GM12891 (cell line): ENCODE results near the gene SPEN.

Source experiments
- DNase-seq: peaks from one replicate; pipeline ENCODE4 v3.0.0; 2011; ENCODE audit warnings: low spot score; ENCODE audit not compliant: insufficient read length
- FAIRE-seq: peaks from 2 replicates; lab custom pipeline; 2011; peaks lifted over from hg19 to GRCh38; lab: Jason Lieb, UNC
- PAX5 ChIP-seq: IDR thresholded peaks from 2 replicates; pipeline ENCODE4 v1.6.1; 2011; ENCODE audit warnings: low read length, moderate library complexity, mild to moderate bottlenecking; ENCODE audit not compliant: insufficient read depth, severe bottlenecking
- POLR2A ChIP-seq: IDR thresholded peaks from 2 replicates; pipeline ENCODE4 v1.6.1; 2011; ENCODE audit warnings: low read depth, low read length, control low read depth
- POLR2AphosphoS5 ChIP-seq: IDR thresholded peaks from 2 replicates; pipeline ENCODE4 v1.6.1; 2011; ENCODE audit warnings: low read depth, low read length, control low read depth
- POU2F2 ChIP-seq: IDR thresholded peaks from 2 replicates; pipeline ENCODE4 v1.6.1; 2011; ENCODE audit warnings: low read depth, mild to moderate bottlenecking, control low read depth, low read length, moderate library complexity
- SPI1 ChIP-seq: IDR thresholded peaks from 2 replicates; pipeline ENCODE4 v1.6.1; 2011; ENCODE audit warnings: low read depth, low read length, control low read depth
- TAF1 ChIP-seq: IDR thresholded peaks from 2 replicates; pipeline ENCODE4 v1.6.1; 2011; ENCODE audit warnings: low read depth, low read length, control low read depth

The SPEN gene

GRCh38 chr1:15945832-15946448 lies 98.4 kb downstream of the SPEN start:
- DNase-seq (no peak), FAIRE-seq (no peak)
- TF ChIP-seq POLR2A (no peak), TAF1 (no peak), POU2F2 (no peak), SPI1 (no peak), PAX5 (no peak), POLR2AphosphoS5 (no peak)

- no peak for DNase-seq
- FAIRE-seq = no peak
- no peak for TF ChIP-seq POLR2AphosphoS5
- TF ChIP-seq TAF1 = no peak
- no peak for TF ChIP-seq POLR2A
- TF ChIP-seq PAX5 = no peak
- TF ChIP-seq SPI1 = no peak
- TF ChIP-seq POU2F2 = no peak
Measured at GRCh38 chr1:15946571-15947381, 99.3 kb downstream of the SPEN start.

- TF ChIP-seq POU2F2 (no peak), POLR2A (no peak), TAF1 (no peak), POLR2AphosphoS5 (no peak), SPI1 (no peak), PAX5 (no peak)
- DNase-seq (no peak), FAIRE-seq (peak; percentile 28)
Measured at GRCh38 chr1:15947382-15948090, 100.0 kb downstream of the SPEN start.

GRCh38 chr1:15948091-15948591 lies 100.6 kb downstream of the SPEN start:
- DNase-seq (no peak), FAIRE-seq (no peak)
- TF ChIP-seq PAX5 (no peak), POLR2A (no peak), TAF1 (no peak), SPI1 (no peak), POU2F2 (no peak), POLR2AphosphoS5 (no peak)

DNA sequence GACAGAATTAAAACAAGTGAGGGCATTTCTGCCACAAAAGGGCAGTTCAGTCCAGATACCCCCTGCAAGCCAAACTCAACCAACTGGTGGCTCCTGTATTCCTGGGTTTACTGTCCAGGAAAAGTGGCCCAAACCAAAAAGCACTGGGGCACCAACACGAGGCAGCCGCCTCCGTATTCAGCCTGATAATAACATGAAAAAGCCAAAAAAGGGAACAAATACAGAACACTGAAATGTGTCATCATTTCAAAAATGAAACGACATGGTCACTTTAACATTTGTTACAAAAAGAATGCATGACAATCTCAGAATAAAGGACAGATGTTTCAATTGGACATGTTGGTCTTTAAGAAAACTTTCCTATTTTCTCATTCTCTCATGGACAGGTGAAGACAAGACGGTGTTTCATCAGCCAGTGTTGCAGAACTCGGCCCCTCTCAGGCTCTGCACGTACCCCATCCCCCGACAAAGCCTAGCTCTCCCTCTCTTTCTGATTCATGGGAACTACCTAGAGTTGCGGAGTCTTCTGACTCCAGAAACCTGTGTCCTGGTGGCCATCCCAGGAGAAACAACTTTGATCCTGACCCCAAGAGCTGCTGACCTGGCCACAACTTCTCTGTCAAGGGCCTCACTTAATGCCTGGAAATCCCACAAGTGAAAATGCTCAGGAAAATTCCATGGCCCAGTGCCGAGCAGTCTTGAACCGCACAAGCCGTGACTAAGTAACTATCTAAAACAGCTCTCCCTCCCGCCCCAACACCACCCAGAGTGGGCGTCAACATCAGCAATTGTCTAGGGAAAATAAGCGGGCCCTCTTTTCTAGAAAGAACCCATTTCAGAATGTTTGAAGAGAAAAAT lies 101.3 kb downstream of the SPEN start:
- FAIRE-seq (no peak), DNase-seq (no peak)
- TF ChIP-seq TAF1 = 0 out of 2 replicates have a peak, but pooled peaks have one; percentile 24
- no peak for TF ChIP-seq POU2F2
- TF ChIP-seq PAX5 = no peak
- TF ChIP-seq POLR2AphosphoS5 = no peak
- no peak for TF ChIP-seq SPI1
- 0 out of 2 replicates have a peak, but pooled peaks have one; percentile 20 for TF ChIP-seq POLR2A

GRCh38 chr1:15949453-15950245 lies 102.1 kb downstream of the SPEN start:
- DNase-seq = peak; percentile 91
- TF ChIP-seq PAX5 = peak; percentile 12
- no peak for TF ChIP-seq SPI1
- FAIRE-seq = peak; percentile 99

DNA sequence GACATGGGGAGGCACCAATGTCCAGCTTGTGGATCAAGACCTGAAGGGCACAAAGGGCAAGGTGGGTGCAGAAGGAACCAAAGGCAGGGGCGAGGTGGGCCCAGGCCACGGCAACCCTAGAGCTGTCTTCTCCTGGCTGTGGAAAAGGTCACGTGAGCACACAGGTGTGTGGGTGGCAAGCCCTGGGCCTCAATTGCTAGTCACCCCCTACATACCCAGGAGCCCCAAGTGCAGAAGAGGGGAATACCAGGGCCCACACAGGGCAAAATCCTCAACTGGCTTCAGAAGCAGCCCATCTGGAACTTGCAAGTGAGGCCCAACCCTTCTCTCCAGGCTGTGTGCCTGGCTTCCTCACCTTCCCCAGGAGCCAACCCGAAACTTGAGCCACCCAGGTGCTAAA lies 102.8 kb downstream of the SPEN start:
- no peak for FAIRE-seq
- DNase-seq = no peak
- no peak for TF ChIP-seq TAF1
- TF ChIP-seq POU2F2 = no peak
- no peak for TF ChIP-seq POLR2A
- no peak for TF ChIP-seq SPI1
- TF ChIP-seq POLR2AphosphoS5 = no peak
- no peak for TF ChIP-seq PAX5
